SKM-1 treated with dmso at 0.1 percent for 144 hours (cell line): ENCODE measurements around the gene ODF4.

ENCODE experiments used
- DNase-seq: peaks from one replicate; lab custom pipeline; 2025; ENCODE audit not compliant: unreplicated experiment; lab: John Stamatoyannopoulos, UW

Gene ODF4

GRCh38 chr17:8339540-8339939, at the start of gene ODF4:
ODF4 (plus strand) TSS chr17:8339840; CDS start chr17:8340052, 212 bp downstream.
- DNase-seq = no peak

GRCh38 chr17:8290043-8290442, 49.6 kb upstream of the ODF4 start:
- no peak for DNase-seq

- peak; percentile 12 for DNase-seq
Measured at GRCh38 chr17:8292639-8293395, 46.8 kb upstream of the ODF4 start.

GRCh38 chr17:8294361-8294760, 45.3 kb upstream of the ODF4 start:
- no peak for DNase-seq

- DNase-seq = no peak
Measured at GRCh38 chr17:8294814-8295316, 44.8 kb upstream of the ODF4 start.

- no peak for DNase-seq
Measured at GRCh38 chr17:8300226-8300625, 39.4 kb upstream of the ODF4 start.

GRCh38 chr17:8300627-8301242, 38.9 kb upstream of the ODF4 start:
- DNase-seq = peak; percentile 19

GRCh38 chr17:8310601-8311123, 29.0 kb upstream of the ODF4 start:
- no peak for DNase-seq

- DNase-seq = no peak
Measured at GRCh38 chr17:8311131-8311790, 28.4 kb upstream of the ODF4 start.

- DNase-seq = no peak
Measured at GRCh38 chr17:8312251-8312650, 27.4 kb upstream of the ODF4 start.

GRCh38 chr17:8312726-8313600, 26.7 kb upstream of the ODF4 start:
- DNase-seq = no peak

- no peak for DNase-seq
Measured at GRCh38 chr17:8314797-8315763, 24.6 kb upstream of the ODF4 start.

- DNase-seq = no peak
Measured at GRCh38 chr17:8315764-8316217, 23.8 kb upstream of the ODF4 start.

- DNase-seq = no peak
Measured at GRCh38 chr17:8318010-8318935, 21.4 kb upstream of the ODF4 start.

GRCh38 chr17:8320262-8320661, 19.4 kb upstream of the ODF4 start:
- no peak for DNase-seq

- no peak for DNase-seq
Measured at GRCh38 chr17:8320990-8321389, 18.6 kb upstream of the ODF4 start.

- DNase-seq = no peak
Measured at GRCh38 chr17:8322061-8322460, 17.6 kb upstream of the ODF4 start.

- no peak for DNase-seq
Measured at GRCh38 chr17:8324132-8324531, 15.5 kb upstream of the ODF4 start.
